ENCODE results near the gene PSORS1C2. TPM values are rescaled to one million over a fixed set of nuclear protein-coding genes. Genes with fewer than 3 reads are reported as not detected.
"Not testable (repeated sequence)": the region's sequence is repeated elsewhere in the genome, so short reads cannot be mapped to it uniquely, and the experiment has no call there.

PSORS1C2 gene
- polyA plus RNA-seq, 1 of the 3 experiments (the other 2 are of a cell fraction): not detected

GRCh38 chr6:31165986-31166385, 27.1 kb upstream of the PSORS1C2 start (continued):
- no peak for TF ChIP-seq REST (IDR thresholded peaks at IDR 0.05; ENCODE audit: low read depth, low read length)
- no peak for TF ChIP-seq RAD21 (IDR thresholded peaks at IDR 0.05; ENCODE audit: low read length)
- TF ChIP-seq MEF2A (IDR thresholded peaks at IDR 0.05; ENCODE audit: borderline replicate concordance, low read depth): no peak

- ChIA-PET POLR2A (interaction anchor here (0.6 kb wide), 1 partner anchor 663 kb away, joined by 3 read pairs; no protein-coding TSS in a partner anchor), CTCF (interaction anchor here (1.5 to 1.6 kb wide), 2 partner anchors 38 to 201 kb away, joined by 4 to 5 read pairs; no protein-coding TSS in a partner anchor)
- H3K9ac ChIP-seq; H3K27ac ChIP-seq (ENCODE audit: low read depth in 2 of 2, low read length in 1 of 2); H3K36me3 ChIP-seq (replicated peaks in 1 of 2; ENCODE audit: control insufficient read depth in 1 of 2, insufficient read depth in 2 of 2, low read length in 1 of 2); H3K9me3 ChIP-seq; H3F3A ChIP-seq (replicated peaks; ENCODE audit: insufficient read depth); H3K9me2 ChIP-seq; H4K20me1 ChIP-seq (ENCODE audit: insufficient read depth); H2AFZ ChIP-seq (ENCODE audit: low read depth); DNase-seq; H3K27me3 ChIP-seq (ENCODE audit: insufficient read depth); H3K79me2 ChIP-seq (ENCODE audit: insufficient read depth); H3K4me1 ChIP-seq (ENCODE audit: control insufficient read depth in 1 of 2, insufficient read depth in 2 of 2, low read depth in 1 of 2, low read length in 1 of 2); H3K4me3 ChIP-seq (ENCODE audit: low read depth in 2 of 2, low read length in 1 of 2); H3K4me2 ChIP-seq: not testable (repeated sequence)
- 85% methylated on average over 15 of the region's 17 CpGs for WGBS (ENCODE audit: low lambda C conversion rate)
These were observed 26.4 kb upstream of the PSORS1C2 start for GRCh38 chr6:31165064-31165832.

- 78% methylated on average over 8 of the region's 9 CpGs for WGBS (ENCODE audit: low lambda C conversion rate)
- not testable (repeated sequence) for H3F3A ChIP-seq (replicated peaks; ENCODE audit: insufficient read depth)
These were observed 25.7 kb upstream of the PSORS1C2 start for GRCh38 chr6:31164475-31165063.

More at GRCh38 chr6:31164475-31165063, 25.7 kb upstream of the PSORS1C2 start:
- H3K4me2 ChIP-seq; H3K9ac ChIP-seq; POLR2A ChIA-PET; H2AFZ ChIP-seq (ENCODE audit: low read depth); DNase-seq; H3K36me3 ChIP-seq (replicated peaks in 1 of 2; ENCODE audit: control insufficient read depth in 1 of 2, insufficient read depth in 2 of 2, low read length in 1 of 2); H3K4me1 ChIP-seq (ENCODE audit: control insufficient read depth in 1 of 2, insufficient read depth in 2 of 2, low read depth in 1 of 2, low read length in 1 of 2); H4K20me1 ChIP-seq (ENCODE audit: insufficient read depth); H3K27ac ChIP-seq (ENCODE audit: low read depth in 2 of 2, low read length in 1 of 2); H3K4me3 ChIP-seq (ENCODE audit: low read depth in 2 of 2, low read length in 1 of 2); H3K9me2 ChIP-seq; H3K27me3 ChIP-seq (ENCODE audit: insufficient read depth); H3K79me2 ChIP-seq (ENCODE audit: insufficient read depth); H3K9me3 ChIP-seq: not testable (repeated sequence)
- CTCF ChIA-PET: interaction anchor here (1.5 to 1.6 kb wide), 2 partner anchors 38 to 202 kb away, joined by 4 to 5 read pairs; no protein-coding TSS in a partner anchor
